Posterior vena cava (tissue), 2 donors: ENCODE data around the gene MAK. TPM values are rescaled to one million over a fixed set of nuclear protein-coding genes. Genes with fewer than 3 reads are reported as not detected.
A peak's percentile ranks its signal among the peaks of the same experiment; 100 is the strongest.
"Not testable (repeated sequence)": the region's sequence is repeated elsewhere in the genome, so short reads cannot be mapped to it uniquely, and the experiment has no call there.

Experiments
- DNase-seq: peaks from one replicate; pipeline ENCODE4 v3.0.0-alpha.2; 2020; ENCODE audit warnings: low spot score
- intact Hi-C, 2 donors: fragments of 100-400 bp; cut with DNase I; formaldehyde crosslinking; loops; one replicate each; pipeline versions ENCODE4 v1.14.1 to v1.14.2; 2022 to 2023
- total RNA-seq, 2 donors: library from RNA; stranded (reverse); fragmentation: NEBNext Ultra II Directional; extraction: Animal tissue kit (Norgen Biotek cat#: 25700); gene quantifications; one replicate each; pipeline ENCODE4 v1.2.1, GENCODE V29; 2021
- donor health status: DM: yes; HTN: yes; CAD: no.
- donor health status: DM: yes; HTN: yes; CAD: no.

MAK gene
- total RNA-seq, 2 donors from 2014 or later: 0.14 to 0.28 TPM

DNA sequence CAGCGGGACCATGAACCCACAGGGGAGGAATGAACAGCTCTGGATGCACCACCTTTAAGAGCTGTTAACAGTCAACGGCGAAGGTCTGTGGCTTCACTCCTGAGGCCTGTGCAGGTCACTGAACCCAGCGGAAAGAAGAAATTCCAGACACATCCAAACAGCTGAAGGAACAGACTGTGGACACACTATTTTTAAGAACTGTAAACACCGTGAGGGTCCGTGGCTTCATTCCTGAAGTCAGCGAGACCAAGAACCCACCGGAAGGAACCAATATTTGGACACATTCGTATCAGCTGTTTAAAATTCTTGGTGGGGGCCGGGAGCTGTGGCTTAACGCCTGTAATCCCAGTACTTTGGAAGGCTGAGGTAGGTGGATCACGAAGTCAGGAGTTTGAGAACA is 96.1 kb downstream of the MAK start:
- intact Hi-C loops: no loop called here
- no peak for DNase-seq

DNA sequence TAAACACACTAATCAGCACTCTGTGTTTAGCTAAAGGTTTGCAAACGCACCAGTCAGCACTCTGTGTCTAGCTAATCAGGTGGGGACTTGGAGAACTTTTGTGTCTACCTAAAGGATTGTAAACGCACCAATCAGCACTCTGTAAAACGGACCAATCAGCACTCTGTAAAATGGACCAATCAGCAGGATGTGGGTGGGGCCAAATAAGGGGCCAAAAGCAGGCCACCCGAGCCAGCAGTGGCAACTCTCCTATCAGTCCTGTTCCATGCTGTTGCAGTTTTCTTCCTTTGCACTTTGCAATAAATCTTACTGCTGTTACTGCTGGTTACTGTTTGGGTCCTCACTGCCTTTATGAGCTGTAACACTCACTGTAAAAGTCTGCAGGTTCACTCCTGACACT is 96.7 kb downstream of the MAK start:
- intact Hi-C loops, DNase-seq: not testable (repeated sequence)

DNA sequence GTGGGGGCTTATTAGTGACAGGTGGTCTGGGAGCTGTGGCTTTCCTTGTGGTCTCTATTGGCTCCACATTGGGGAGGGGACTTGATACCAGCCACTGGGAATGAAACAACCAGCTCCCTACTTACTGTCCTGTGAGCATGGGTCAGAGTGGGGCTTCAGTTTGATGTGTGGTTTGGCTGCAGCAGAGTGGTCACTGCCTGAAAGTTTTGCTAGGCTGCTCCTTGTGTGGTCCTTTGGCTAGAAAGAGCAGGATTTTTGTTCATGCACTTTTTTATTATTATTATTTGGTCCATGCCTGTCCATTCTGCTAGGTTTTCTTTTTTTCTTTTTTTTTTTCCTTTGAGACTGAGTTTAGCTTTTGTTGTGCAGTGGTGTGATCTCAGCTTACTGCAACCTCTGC is 98.3 kb downstream of the MAK start:
- intact Hi-C loops: no loop called here
- no peak for DNase-seq

GRCh38 chr6:10736731-10737130 is 101.6 kb downstream of the MAK start:
- intact Hi-C loops: no loop called here
- no peak for DNase-seq

- intact Hi-C loops: no loop called here
- no peak for DNase-seq
Measured at GRCh38 chr6:10733863-10734262, 104.5 kb downstream of the MAK start.

- no peak for DNase-seq
- intact Hi-C loops: no loop called here
Measured at GRCh38 chr6:10733151-10733715, 105.1 kb downstream of the MAK start.

- no peak for DNase-seq
- intact Hi-C loops: no loop called here
Measured at GRCh38 chr6:10730254-10730653, 108.1 kb downstream of the MAK start.

DNA sequence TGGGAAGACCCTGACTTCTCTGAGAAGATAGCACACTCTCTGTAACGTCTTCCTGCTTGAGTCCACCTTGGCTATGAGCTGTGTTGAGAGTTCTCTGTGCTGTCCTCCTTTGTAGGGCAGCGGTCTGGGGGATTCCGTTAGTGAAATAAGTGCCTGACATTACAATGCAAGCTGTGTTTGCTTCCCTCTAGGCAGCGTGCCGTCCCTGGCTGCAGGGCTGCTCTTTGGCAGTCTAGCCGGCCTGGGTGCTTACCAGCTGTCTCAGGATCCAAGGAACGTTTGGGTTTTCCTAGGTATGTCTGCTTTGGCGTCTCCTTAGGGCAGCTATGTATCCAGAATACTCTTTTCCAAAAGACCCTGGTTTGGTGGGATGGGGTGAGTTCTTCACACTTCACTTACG is 112.6 kb downstream of the MAK start:
- intact Hi-C loops: no loop called here
- no peak for DNase-seq

GRCh38 chr6:10725044-10725443 is 113.3 kb downstream of the MAK start:
- intact Hi-C loops: no loop called here
- no peak for DNase-seq

DNA sequence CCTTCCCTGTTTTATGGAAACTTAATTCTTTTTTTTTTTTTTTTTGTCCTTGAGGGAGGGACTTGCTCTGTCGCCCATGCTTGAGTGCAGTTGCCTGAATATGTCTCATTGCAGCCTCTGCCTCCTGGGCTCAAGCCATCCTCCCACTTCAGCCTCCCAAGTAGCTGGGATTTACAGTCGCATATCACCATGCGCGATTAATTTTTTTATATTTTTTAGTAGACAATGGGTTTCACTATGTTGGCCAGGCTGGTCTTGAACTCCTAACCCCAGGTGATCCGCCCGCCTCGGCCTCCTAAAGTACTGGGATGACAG is 114.8 kb downstream of the MAK start:
- no peak for DNase-seq
- intact Hi-C loops: no loop called here

DNA sequence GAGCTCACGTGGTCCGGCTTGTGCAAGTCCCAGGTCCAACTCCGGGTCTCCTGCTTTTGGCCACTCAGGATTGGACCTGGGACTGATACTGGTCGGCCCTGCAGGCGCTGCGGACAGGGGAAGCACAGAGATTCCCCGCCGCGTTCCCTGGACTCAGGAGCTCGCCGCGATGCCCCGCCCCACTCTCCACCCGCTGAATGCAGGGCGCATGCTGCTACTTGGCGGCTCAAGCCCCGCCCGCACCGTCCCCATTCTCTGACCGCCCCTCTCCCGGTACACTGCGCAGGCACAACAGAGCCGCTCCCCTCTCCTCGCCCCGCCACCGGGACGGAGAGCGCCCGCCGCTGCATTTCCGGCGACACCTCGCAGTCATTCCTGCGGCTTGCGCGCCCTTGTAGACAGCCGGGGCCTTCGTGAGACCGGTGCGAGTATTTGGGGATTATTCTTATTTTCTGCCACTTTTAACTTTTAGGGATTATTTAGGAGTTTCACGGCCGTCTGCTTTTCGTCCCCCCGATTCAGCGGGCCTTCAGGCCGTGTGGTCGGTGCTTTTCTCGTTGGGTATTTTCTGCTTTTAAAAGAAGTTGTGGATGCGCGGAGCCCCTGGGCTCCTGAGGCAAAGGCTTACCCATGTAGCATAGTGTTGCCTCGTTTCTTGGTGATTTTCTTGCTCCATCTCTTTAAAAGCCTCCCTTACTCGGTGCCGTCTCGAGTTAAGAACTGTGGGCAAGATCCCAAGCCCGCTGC is 115.3 kb downstream of the MAK start, which contains the start of gene TMEM14C:
TSS of gene TMEM14C (plus strand) at position 251 of the 747 bp plus-strand sequence. CDS start 1,544 bp downstream, outside the sequence.
- intact Hi-C loops: no loop called here
- peak; percentile 100 for DNase-seq

- DNase-seq: no peak
- intact Hi-C loops: no loop called here
Measured at GRCh38 chr6:10722570-10722819, 115.8 kb downstream of the MAK start.

DNA sequence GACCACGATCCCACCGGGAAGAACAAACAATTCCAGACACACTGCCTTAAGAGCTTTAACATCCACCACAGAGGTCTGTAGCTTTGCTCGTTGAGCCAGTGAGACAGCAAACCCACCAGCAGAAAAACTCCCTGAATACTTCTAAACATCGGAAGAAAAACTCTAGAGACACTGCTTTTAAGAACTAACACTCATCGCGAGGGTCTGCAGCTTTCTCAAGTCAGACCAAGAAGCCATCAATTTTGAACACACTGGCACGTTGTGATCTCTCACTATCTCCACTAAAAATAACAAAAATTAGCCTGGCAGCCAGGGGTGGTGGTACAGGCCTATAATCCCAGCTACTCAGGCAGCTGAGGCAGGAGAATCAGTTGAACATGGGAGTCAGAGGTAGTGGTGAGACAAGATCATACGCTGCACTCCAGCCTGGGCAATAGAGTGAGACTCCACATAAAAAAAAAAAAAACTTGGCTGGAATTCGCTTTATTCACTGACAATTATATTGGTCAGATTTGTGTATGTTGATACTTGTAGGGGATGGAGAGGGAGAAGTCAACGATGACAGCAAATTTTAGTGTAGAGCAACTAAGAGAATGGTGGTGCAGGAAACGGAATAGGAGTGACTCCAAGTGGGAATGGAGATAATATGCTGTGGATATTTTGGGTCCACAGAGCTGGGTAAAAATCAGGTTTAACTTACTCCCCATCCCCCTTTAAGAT is 116.3 kb downstream of the MAK start:
- DNase-seq: no peak
- intact Hi-C loops: no loop called here

DNA sequence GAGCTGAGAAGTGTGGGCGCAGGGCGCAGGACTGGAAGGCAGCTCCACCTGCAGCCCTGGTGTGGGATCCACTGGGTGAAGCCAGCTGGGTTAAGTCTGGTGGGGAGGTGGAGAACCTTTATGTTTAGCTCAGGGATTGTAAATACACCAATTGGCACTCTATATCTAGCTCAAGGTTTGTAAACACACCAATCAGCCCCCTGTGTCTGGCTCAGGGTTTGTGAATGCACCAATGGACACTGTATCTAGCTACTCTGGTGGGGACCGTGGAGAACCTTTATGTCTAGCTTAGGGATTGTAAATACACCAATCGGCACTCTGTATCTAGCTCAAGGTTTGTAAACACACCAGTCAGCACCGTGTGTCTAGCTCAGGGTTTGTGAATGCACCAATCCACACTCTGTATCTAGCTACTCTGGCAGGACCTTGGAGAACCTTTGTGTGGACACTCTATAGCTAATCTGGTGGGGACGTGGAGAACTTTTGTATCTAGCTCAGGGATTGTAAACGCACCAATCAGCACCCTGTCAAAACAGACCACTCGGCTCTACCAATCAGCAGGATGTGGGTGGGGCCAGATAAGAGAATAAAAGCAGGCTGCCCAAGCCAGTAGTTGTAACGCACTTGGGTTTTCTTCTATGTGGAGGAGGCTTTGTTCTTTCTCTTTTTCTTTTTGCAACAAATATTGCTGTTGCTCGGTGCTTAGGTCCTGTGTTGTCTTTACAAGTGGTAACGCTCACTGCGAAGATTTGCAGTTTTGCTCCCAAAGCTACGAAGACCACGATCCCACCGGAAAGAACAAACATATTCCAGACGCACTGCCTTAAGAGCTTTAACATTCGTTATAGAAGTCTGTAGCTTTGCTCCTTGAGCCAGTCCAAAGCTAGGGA is 117.1 kb downstream of the MAK start:
- intact Hi-C loops, DNase-seq: not testable (repeated sequence)

DNA sequence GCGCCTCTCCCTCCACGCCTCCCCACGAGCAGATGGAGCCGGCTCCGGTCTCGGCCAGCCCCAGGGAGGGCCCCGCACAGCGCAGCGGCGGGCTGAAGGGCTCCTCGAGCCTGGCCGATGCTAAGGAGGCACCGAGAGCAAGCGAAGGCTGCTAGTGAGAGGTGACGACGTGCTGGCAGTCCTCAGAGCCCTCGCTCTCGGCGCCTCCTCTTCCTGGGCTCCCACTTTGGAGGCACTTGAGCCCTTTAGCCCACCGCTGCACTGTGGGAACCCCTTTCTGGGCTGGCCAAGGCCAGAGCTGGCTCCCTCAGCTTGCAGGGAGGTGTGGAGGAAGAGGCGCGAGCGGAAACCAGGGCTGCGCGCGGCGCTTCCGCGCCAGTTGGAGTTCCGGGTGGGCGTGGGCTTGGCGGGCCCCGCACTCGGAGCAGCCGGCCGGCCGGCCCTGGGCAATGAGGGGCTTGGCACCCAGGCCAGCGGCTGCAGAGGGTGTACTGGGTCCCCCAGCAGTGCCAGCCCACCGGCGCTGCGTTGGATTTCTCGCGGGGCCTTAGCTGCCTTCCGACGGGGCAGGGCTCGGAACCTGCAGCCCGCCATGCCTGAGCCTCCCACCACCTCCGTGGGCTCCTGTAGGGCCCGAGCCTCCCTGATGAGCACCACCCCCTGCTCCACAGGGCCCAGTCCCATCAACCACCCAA is 117.9 kb downstream of the MAK start:
- intact Hi-C loops: no loop called here
- peak; percentile 87 for DNase-seq

DNA sequence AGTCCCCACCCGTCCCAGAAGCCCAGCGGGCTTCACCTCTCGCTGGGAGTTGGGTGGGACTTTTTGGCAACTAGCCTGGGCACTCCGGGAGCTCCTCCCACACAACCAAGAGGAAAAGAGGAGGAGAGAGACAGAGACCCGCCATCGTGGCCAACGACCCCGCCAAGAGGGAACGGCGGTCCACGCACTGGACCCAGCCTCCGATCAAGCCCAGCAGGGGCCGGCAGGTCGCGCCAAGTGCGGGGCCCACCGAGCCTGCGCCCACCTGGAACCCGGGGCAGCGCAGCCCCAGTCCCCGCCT is 118.4 kb downstream of the MAK start:
- intact Hi-C loops: no loop called here
- DNase-seq: peak; percentile 80

DNA sequence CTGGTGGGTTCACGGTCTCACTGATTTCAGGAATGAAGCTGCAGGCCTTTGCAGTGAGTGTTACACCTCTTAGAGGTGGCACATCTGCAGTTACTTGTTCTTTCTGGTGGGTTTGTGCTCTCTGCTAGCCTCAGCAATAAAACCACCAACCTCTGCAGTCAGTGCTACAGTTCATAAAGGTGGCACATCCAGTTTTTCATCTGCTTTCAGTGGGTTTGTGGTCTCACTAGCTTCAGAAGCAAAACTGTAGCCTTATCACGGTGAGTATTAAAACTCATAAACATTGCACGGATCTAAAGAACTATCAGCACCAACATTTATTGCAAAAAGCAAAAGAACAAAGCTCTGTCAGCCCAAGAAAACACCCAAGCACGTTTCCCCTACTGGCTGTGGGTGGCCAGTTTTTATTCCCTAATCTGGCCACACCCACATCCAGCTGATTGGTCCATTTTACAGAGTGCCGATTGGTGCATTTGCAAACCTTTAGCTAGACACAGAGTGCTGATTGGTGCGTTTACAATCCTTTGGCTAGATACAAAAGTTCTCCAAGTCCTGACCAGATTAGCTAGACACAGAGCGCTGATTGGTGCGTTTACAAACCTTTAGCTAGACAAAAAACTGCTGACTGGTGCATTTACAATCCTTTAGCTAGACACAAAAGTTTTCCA is 118.9 kb downstream of the MAK start:
- intact Hi-C loops: no loop called here
- DNase-seq: no peak

GRCh38 chr6:10713962-10714361 is 124.4 kb downstream of the MAK start:
- intact Hi-C loops: no loop called here
- no peak for DNase-seq
